ENCODE data around the gene TMEM129.

Gene TMEM129, protein sequence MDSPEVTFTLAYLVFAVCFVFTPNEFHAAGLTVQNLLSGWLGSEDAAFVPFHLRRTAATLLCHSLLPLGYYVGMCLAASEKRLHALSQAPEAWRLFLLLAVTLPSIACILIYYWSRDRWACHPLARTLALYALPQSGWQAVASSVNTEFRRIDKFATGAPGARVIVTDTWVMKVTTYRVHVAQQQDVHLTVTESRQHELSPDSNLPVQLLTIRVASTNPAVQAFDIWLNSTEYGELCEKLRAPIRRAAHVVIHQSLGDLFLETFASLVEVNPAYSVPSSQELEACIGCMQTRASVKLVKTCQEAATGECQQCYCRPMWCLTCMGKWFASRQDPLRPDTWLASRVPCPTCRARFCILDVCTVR

DNA sequence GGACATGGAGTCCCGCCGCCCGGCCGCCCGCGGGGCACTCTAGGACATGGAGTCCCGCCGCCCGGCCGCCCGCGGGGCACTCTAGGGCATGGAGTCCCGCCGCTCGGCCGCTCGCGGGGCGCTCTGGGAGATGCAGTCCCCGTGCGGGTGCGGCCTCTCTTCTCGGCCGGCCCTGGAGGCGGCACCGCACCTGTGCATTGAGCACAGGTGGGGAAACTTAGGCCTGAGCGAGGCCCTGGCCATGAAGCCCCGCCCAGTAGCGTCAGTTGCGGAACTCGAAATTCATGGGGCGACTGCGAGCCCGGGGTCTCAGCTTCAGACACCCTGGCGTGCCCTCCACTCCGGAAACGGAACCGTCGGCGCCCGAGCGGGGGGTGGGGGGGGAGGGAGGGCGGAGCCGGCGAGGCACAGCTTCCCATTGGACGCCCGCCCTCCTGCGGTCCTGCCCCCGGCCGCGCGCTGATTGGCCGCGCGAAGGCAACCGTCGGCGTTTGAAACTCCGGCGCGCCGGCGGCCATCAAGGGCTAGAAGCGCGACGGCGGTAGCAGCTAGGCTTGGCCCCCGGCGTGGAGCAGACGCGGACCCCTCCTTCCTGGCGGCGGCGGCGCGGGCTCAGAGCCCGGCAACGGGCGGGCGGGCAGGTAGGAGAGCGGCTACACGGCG is at the start of gene TMEM129, which contains the start of gene TACC3:
TSS of gene TMEM129 (minus strand) at position 321 of the 663 bp plus-strand sequence. CDS start 486 bp downstream, outside the sequence.
TSS of gene TACC3 (plus strand) at position 519 of the 663 bp plus-strand sequence. CDS start 1,901 bp downstream, outside the sequence.
- peak; percentile 96 for DNase-seq

DNA sequence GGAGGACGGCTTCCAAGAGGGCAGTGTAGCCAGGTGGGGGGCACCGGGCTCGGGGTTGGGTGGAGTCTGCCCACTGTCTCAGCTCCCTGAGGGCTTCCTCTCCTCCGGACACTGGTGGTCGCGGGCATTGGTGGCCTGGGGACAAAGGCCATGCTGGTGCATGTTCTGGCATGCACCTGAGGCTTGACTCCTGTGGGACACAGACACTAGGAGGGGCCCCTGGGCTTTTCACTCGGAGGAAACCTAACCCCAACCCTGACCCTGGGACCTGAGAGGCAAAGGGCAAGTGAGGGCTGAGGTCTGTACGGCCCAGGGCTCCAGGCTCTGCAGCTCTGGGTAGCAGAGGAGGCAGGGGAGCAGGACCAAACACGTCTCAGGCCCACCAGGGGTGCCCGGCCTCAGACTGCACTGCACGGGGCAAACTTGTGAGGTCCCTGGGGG is 49.7 kb upstream of the TMEM129 start:
- no peak for DNase-seq

DNA sequence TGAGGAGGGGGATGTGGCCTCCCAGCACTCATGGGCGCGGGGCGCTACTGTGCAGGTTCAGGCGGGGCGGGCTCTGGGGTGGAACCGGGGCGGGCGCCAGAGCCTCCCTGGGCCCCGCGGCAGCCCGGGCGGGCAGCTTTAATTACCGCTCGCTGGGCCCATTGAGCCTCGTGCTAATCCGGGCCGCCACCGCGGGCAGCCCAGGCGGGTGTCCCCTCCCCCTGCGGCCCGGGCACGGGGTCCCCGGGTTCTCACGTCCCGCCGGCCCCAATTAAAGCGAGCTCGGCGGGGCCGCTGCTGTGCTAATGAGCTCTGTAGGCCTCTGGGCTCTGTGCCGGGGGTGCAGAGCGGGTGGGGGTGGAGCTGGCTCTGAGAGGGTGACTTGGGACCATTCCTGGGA is 49.1 kb upstream of the TMEM129 start:
- DNase-seq = no peak

DNA sequence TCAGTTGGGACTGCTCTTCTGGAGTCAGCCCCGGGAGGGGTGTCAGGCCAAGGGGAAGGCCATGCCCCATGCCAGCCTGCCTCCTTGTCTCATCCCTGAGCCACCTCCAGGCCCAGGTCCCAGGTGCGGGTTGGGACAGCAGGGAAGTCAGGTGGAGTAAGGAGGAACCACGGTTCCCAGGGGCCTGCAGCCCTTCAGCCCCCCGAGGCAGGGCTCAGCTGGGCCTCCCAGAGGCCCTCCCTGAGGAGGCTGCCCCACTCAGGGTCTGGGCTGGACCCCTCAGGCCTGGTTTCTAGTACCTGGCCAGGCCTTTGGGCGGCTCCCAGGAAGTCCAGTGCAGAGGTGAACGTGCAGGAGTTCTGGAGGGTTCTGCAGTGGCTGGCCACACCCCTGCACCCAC is 48.6 kb upstream of the TMEM129 start:
- no peak for DNase-seq

DNA sequence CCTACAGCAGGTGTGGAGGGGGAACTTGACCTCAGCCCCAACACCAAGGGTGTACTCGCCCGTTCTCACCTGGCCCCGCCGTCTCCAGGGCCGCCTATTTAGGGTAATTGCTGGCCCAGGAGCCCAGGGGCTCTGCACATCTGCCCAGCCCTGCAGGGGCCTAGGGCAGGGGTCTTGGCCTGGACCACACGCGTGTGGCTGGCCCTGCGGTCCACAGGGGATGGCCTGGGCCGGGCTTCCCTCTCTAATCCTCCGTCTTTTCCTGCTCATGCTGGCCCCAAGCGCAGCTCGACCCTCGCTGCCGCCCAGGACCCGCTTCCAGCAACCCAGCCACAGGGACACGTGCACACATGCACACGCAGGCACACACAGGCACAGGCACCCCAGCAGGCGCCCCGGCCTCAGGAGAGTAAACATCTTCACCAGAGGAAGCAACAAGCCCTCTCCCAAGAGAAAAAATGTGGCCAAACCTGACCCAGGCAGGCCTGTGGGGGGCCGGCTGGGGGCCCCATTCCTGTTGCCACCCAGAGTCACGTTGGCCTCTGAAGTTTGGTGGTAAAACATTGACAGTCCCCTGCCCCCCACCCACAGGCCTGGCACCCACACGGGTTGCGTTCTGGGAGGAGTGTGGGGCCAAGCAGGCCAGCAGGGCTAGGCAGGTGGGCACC is 47.4 kb upstream of the TMEM129 start:
- no peak for DNase-seq

DNA sequence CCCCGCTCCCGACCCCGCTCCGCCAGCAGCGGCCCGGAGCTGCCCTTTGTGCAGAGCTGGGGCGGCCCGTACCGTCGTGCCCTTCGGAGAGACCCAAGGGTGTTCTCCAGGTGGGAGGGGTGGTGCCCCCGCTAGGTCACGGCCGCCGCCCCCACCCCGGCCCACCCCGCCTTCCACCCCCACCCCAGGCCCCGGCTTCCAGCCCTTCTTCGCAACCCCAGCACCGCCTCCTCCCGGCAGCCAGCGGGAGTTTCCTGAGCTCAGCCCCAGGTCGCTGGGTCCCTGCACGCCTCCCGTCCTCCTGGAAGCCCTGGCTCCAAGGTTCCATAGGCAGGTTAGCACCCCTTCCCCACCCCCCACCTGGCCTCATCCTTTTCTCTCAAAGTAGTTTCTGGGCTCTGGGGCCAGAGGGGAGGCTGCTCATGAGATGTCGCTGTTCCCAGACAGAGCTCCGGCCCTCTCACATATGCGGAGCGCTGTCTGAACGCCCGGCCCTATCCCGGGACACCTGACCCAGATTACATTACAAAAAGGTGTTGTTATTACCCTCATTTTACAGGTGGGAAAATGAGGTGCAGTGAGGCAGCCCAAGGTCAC is 46.7 kb upstream of the TMEM129 start:
- peak; percentile 41 for DNase-seq

DNA sequence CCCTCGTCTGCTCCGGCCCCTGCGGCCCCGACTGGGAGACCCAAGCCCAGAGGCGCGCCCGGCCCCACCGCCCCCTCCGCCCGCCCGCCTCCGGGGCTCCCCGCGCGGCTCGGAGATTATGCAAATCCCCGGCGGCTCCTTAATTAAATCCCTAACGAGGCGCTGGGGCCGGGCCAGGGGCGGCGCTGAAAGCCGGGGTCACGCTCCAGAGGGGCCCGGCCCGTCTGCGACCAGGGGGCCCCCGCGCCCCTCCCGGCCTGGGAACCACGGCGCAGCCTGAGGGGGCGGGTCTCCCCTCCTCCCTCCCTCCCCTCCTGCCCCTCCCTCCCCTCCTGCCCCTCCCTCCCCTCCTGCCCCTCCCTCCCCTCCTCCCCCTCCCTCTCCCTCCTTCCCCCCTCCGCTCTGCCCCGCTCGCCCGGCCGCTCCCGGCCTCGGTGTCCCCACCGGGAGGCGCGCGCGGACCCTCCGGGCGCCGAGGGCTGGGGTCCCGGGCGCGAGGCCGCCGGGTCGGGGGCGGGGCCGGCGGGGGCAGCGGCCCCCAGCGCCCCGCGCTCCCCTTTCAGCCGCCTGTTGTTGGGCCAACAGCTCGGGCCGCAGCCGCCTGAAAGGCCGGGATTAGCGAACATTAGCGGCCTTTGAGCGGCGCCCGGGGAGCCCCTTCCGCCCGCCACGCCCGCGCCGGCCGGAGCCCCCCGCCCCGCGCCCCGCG is 46.1 kb upstream of the TMEM129 start:
- DNase-seq = no peak

DNA sequence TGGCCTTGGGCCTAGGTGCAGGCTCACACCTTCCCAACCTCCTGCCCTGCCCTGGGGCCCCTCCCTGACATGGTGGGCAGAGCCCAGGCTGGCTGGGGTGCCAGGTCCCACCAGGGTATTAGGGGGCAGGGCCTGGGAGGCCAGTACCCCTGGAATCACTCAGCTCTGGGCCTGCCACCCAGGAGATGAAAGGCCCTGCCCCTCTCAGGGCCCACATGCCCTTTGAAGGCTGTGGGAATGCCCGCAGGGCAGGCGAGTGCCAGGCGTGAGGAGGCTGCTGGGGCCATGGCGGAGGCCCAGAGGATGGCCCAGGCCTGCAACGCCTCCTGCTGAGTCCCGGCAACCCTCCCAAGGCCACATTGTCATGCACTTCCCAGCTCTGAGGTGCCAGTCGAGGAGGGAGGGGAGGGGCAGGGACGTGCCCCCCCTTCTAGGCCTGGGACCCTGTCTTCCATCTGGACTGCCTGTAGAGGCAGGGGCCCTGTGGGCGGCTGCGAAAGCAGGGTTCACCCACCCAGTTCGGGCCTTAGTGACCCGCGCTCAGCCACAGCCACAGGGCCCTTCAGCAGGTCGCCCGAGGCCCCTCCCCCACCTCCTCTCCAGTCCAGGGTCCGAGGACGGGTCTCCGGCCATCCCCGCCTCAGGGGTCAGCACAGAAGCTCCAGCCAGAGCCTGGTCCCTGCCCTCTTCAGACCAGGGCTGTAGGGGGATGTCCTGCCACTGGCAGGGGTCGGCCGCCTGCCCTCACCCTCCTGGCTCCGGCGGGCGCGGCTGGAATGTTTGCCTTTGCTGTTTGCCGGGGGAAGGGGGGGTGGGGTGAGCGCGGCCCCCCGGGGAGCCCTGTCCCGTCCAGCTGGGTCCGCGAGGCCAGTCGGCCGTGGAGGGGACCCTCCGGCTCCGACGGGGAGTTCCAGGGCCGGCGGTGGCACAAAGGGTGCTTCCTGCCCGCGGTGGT is 45.3 kb upstream of the TMEM129 start:
- DNase-seq = no peak

DNA sequence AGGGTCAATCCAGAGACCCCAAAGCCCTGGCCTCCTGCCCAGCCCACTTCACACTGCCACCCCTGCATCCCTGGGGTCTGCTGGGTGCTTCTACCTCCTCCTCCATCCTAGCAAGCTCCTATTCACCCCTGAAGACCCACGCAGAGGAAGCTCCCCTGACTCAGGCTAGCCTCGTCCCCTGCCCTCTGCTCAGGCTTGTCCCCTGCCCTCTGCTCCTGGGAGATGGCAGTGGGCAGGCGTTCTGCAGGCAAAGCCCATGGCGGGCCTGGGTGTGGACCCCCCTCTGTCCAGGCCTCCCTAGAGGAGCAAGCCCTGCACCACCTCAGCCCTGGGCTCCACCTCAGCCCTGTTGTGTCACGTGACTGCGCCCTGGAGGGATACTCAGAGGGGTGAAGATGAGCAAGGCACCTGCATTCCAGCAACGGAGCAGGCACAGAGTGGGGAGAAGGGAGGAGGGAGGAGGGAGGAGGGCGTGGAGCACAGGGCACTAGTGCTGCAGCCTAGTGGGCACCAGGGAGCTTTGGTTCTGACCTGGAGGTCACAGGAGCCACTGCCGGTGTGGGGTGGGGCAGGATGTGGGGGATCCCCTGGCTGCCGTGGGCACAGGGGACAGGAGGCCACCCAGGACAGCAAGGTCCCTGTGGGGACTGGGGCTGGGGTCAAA is 44.4 kb upstream of the TMEM129 start:
- DNase-seq = no peak

DNA sequence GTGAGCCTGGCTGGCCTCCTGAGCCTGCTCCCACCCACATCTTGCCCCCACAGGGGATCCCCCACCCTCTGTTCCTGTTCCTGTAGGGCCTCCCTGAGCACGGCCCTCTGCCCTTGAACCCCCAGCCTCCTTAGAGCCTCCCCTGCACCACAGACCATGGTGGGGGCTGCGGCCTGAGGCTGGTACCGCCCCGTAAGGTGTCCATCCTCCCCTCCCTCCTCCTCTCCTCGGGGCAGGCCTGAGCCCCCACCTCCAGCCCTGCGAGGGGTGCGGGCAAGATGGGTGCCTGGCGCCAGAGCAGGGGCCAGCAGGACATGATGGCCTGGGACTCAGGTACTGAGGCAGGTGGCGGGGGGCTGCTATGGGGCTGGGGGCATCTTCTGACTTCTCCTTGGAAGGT is 43.5 kb upstream of the TMEM129 start:
- no peak for DNase-seq

DNA sequence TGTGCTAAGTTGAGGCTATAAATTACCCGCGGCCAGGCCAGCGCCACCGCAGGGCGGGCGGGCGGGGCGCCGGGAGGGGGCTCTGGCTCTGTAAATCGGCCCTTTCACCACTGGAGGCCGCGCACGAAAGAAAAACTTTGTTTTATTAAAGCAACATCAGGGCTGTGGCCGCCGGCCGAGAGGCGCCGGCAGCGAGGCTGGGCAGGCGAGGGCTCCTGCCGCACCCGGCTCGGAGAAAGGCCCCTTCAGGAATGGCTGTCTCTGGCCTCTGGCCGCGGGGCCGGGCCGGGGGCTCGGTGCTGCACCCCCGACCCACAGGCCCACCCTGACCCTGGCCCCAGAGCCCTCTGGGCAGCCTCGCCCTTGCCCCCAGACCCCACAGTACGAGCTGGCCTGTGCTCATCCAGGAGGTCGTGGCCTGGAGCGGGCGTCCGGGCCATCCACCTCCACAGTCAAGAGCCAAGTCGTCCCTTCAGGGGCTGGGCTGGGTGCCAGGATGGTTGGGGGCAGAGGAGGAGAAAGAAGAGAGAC is 42.5 kb upstream of the TMEM129 start:
- no peak for DNase-seq

DNA sequence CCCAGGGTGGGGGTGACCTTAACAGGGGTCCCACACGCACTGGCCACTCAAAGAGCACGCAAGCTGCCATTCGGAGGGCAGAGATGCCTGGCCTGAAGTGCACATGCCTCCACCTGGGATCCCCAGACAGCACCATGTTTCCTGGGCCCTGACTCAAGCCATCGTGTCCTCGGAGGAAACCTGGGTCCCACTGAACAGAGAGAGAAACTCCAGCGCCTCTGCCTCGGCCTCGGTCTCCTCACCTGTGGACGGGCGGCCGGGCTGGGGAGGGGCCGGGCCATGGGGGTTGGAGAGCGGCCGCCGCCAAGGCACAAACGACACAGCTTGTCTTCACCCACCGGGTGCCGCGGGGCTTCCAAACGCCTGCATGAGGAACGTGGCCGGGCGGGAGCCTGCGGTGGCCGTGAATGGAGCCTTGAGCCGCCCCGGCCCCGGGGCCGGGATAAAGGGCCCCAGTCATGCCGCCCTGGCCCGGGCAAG is 42.0 kb upstream of the TMEM129 start:
- no peak for DNase-seq

DNA sequence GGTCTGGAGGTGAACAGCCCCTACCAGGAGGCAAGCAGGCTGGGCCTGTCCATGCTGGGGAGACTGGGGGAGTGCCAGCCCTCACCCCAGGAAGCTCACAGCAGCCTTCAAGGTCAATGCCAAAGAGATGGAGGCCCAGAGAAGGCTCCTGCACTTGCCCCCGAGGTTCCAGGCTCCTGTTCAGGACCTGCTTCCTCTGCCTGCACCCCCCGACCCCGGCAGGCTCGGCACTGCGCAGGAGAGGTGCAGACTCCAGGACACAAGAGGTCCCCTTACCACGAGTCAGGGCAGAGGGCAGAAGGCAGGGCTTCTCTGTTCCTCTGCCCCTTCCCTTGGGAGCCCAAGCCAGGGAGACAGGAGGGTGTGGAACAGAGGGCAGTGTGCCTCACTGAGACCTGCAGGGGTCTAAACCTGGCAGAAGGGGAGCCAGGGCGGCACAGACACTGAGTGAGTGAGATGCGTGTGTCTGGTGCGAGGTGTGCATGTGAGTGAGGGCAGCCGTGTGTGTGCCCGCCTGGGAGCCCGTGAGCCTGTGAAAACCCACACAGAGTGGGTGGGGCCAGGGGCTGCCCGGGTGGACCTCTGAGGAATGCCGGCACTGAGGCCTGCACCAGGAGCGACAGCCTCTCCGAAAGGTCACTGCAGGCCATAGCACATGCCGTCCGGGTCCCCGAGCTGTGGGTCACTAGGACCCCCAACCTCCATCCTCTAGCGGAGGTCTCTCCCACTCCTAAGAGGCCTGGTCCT is 41.3 kb upstream of the TMEM129 start:
- no peak for DNase-seq

DNA sequence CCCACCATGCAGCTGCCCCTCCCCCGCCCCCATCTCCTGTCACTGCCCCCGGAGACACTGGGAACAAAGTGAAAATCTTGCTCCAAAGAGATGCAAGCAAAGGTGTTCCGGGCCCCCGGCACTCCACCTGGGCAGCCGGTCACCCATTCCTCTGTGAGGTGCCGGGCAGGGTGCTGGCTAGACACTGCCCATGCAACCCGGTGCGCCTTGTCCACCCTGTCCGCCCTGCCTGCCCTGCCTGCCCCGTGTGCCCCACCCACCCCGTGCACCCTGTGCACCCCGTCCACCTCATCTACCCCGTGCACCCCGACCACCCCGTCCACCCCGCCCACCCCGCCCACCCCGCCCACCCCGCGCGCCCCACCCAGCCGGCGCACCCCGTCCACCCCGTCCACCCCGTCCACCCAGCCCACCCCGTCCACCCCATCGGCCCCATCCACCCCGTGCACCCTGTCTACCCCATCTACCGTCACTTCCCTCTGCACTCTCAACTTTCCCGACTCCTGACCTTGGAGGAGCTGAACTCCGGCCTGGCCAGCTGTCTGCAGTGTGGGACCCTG is 40.1 kb upstream of the TMEM129 start:
- no peak for DNase-seq

DNA sequence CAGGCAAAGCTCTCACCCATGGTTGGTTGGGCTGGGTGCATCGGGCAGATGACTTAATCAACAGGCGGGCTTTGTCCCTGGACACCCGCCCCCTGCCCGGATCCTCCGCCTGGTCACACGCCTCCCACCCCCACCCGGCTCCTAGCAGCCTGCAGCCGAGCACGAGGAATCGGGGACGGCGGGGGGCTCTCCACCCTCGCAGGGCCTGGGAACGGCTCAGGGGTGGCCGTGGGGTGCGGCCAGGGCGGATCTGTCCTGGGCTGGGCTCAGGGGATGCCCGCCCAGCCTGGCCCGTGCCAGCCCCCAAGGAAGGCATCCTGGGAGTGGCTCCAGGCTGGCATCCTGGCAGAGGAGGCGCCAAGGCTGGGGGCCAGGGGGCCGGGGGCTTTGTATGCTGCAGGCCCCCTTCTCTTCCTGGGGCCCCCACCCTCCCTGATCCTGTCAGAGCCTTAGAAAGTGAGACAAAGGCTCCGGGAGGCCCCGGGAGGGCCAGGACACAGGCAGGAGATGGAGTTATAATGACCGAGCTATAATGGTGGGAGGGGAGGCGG is 39.5 kb upstream of the TMEM129 start:
- DNase-seq = no peak

DNA sequence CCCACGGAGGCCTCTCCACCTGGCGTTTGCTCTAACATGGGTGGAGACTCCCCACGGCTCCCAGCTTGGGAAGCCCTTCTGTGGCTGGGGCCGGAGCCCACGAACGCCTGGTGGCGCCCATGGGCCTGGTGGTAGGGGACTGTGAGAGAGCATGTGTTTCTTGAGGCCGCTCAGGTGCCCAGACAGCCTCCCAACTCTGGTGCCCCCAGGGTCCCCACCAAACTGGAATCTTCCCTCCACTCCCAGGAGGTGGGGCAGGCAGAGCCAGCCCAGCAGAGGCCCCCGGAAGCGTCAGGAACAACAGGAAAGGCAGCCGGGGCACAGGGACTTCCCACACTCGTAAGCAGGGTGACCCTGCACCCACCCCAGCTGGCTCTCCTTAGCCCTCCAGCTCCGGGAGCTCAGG is 38.7 kb upstream of the TMEM129 start:
- no peak for DNase-seq

DNA sequence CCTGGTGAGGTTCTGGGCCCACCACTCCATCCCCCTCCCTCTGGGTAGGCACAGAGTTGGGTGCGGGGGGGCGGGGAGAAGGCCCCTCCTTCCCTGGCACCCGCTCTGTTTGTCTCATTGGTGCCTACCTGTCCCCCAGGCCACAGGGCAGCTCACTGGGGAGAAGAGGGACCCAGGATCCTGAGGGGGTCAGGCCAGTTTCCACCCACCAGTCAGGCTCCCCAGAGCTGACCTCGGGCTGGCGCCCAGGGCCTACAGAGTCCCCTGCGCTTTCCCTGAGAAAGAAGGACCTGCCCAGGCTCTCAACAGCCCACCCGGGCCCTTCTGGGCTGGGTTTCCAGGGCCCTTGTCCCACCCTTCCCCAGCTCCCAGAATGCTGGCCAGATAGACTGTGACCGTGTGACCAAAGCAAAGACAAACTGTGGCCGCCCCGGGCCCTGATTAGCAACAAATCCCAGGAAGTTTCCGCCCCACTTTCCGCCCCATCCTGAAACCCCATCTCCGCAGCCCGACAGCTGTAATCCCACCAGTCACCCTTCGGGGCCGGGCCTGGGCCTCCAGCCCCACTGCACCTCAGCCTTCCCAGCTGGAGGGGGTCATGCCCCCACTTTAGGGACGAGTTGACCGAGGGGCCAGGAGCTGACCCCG is 38.2 kb upstream of the TMEM129 start:
- no peak for DNase-seq

DNA sequence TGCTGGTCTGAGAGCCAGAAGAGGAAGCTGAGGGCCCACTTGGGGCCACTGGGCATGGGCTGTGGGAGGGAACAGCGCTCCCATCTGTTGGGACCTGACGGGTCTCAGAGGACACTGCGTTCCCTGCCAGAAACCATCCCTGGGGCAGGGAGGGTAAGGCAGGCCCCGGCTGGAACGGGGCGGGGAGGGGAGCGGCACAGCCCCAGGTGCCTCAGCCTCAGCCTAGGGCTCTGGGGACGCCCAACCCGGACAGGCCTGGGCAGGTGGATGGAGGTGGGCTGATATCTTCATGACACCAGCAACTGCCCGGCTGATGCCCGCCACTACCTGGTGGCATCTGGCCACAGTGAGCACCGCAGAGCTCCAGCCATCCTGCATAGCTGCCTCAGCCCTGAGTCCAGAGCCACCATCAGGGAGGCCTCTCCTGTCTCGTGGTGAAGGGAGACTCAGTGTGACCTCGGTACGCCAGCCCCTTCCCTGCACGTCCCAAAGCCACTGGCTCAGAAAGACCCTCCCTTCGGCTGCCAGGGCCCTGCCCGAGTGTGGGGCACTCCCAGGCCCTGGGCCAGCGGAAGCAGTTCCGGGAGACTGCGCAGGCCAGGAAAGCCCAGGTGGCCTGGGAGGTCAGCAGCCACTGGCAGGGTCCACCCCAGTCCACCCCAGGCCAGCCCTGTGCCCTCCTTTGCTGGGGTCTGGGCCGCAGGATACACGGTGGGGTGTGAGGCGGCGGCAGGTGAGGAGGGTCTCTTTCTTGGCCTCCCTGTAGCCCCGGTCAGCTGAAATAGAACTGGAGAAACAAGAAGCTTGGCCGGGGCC is 37.4 kb upstream of the TMEM129 start:
- no peak for DNase-seq

Measured in activated naive CD4-positive, alpha-beta T cell treated with anti-CD3 and anti-CD28 coated beads, Interleukin-2, amount 50 U/mL, for 16 hours (primary cell).